ENCODE results near the gene COPB1. TPM values are rescaled to one million over a fixed set of nuclear protein-coding genes. Genes with fewer than 3 reads are reported as not detected.

COPB1 gene
- total RNA-seq, 1 experiment from 2014 or later, result 94.6 TPM

DNA sequence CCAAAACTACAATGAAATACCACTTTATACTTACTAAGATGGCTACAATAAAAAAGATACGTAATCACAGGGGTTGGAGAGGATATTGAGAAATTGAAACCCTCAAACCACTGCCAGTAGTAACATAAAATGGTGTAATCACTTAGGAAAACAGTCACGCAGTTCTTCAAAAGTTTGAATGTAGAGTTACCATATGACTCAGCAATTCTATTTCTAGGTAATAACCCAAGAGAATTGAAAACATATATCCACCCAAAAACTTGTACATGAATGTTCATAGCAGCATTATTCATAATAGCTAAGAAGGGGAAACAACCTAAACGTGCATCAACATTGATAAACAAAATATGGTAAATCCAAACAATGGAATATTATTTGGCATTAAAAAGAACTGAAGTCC, 45.0 kb upstream of the COPB1 start:
- no peak for TF ChIP-seq EZH2 (IDR thresholded peaks at IDR 0.05; ENCODE audit: borderline replicate concordance, low read depth, low read length, poor library complexity, severe bottlenecking)
- TF ChIP-seq, protein P1, sequence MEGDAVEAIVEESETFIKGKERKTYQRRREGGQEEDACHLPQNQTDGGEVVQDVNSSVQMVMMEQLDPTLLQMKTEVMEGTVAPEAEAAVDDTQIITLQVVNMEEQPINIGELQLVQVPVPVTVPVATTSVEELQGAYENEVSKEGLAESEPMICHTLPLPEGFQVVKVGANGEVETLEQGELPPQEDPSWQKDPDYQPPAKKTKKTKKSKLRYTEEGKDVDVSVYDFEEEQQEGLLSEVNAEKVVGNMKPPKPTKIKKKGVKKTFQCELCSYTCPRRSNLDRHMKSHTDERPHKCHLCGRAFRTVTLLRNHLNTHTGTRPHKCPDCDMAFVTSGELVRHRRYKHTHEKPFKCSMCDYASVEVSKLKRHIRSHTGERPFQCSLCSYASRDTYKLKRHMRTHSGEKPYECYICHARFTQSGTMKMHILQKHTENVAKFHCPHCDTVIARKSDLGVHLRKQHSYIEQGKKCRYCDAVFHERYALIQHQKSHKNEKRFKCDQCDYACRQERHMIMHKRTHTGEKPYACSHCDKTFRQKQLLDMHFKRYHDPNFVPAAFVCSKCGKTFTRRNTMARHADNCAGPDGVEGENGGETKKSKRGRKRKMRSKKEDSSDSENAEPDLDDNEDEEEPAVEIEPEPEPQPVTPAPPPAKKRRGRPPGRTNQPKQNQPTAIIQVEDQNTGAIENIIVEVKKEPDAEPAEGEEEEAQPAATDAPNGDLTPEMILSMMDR (conservative IDR thresholded peaks at IDR 0.05; ENCODE audit: low read depth, low read length), result no peak
- Histone ChIP-seq H3K9me3 (ENCODE audit: low read depth, low read length, poor library complexity, severe bottlenecking) (no peaks in the 10 kb centered on the region), H3K4me3 (ENCODE audit: low read depth, low read length, poor library complexity, severe bottlenecking) (no peak overlapping the region), H3K27me3 (replicated peaks; ENCODE audit: insufficient read depth, low read depth, low read length, poor library complexity) (no peaks in the 10 kb centered on the region), H3K4me1 (ENCODE audit: insufficient read depth, low read length, poor library complexity, severe bottlenecking) (no peaks in the 10 kb centered on the region), H3K36me3 (ENCODE audit: insufficient read depth, low read length, poor library complexity, severe bottlenecking) (no peaks in the 10 kb centered on the region), H3K27ac (ENCODE audit: low read depth, low read length, poor library complexity, severe bottlenecking) (no peak overlapping the region)
- intact Hi-C loops (cut with micrococcal nuclease; ENCODE audit: unreplicated experiment), result loop anchor here (10.0 kb wide), 1 partner anchor 220 kb away; no protein-coding TSS in a partner anchor
- BruUV-seq (replicated peaks), result no TSS peak
- CTCF ChIA-PET, result no interaction called here
- DNase-seq (ENCODE audit: low spot score), result no peak
- POLR2A ChIA-PET (ENCODE audit: low non-redundant PET), result no interaction called here

DNA sequence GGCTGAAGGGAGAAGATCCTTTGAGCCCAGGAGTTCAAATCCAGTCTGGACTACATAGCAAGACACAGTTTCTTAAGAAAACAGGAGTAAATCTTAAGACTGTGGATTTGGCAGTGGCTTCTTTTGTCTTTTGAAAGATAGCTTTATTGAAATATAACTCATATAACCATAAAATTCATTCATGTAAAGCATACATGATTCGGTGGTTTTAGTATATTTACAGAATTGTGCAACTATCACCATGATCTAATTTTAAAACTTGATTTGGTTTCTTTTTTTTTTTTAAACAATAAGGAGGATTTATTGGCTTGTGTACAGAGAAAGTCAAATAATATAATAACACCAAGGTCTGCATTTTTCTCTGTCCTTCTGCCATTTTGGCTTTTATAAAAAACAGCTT, 43.6 kb upstream of the COPB1 start:
- H3K27me3 ChIP-seq (replicated peaks; ENCODE audit: insufficient read depth, low read depth, low read length, poor library complexity), result no peaks in the 10 kb centered on the region
- no peak for DNase-seq (ENCODE audit: low spot score)
- ChIA-PET CTCF (no interaction called here), POLR2A (ENCODE audit: low non-redundant PET) (interaction anchor here (0.7 kb wide), 1 partner anchor 1551 kb away, joined by 3 read pairs; no protein-coding TSS in a partner anchor)
- no peak overlapping the region for H3K27ac ChIP-seq (ENCODE audit: low read depth, low read length, poor library complexity, severe bottlenecking)
- TF ChIP-seq EZH2 (IDR thresholded peaks at IDR 0.05; ENCODE audit: borderline replicate concordance, low read depth, low read length, poor library complexity, severe bottlenecking), result no peak
- TF ChIP-seq, protein P1 (conservative IDR thresholded peaks at IDR 0.05; ENCODE audit: low read depth, low read length), result no peak
- H3K9me3 ChIP-seq (ENCODE audit: low read depth, low read length, poor library complexity, severe bottlenecking), result no peaks in the 10 kb centered on the region
- H3K36me3 ChIP-seq (ENCODE audit: insufficient read depth, low read length, poor library complexity, severe bottlenecking), result no peaks in the 10 kb centered on the region
- no TSS peak for BruUV-seq (replicated peaks)
- H3K4me3 ChIP-seq (ENCODE audit: low read depth, low read length, poor library complexity, severe bottlenecking), result no peak overlapping the region
- H3K4me1 ChIP-seq (ENCODE audit: insufficient read depth, low read length, poor library complexity, severe bottlenecking), result no peaks in the 10 kb centered on the region
- intact Hi-C loops (cut with micrococcal nuclease; ENCODE audit: unreplicated experiment), result loop anchor here (10.0 kb wide), 1 partner anchor 222 kb away; no protein-coding TSS in a partner anchor

DNA sequence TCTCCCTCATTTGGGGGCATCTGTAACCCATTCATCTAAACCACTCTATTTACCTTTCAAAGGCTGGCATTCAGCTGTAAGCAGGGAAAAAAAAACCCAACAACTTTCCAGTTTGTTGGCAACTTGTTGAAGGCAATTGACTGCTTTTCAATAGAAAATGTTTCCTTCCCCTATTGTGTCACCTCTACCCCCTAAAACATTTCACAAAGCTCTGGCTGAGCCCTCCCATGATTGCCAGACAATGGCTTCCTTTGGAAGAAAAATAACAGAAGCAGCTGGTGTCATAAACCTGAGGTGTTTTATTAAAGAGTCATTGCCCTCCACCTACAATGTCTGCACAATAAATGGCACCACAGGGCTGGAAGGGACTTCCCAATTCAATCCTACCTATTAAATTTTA, 42.7 kb upstream of the COPB1 start:
- H3K9me3 ChIP-seq (ENCODE audit: low read depth, low read length, poor library complexity, severe bottlenecking), result no peaks in the 10 kb centered on the region
- no peaks in the 10 kb centered on the region for H3K27me3 ChIP-seq (replicated peaks; ENCODE audit: insufficient read depth, low read depth, low read length, poor library complexity)
- ChIA-PET CTCF (interaction anchor here (0.6 kb wide), 1 partner anchor 27 kb away, joined by 4 read pairs; no protein-coding TSS in a partner anchor), POLR2A (ENCODE audit: low non-redundant PET) (interaction anchor here (0.7 kb wide), 1 partner anchor 1552 kb away, joined by 3 read pairs; no protein-coding TSS in a partner anchor)
- no peaks in the 10 kb centered on the region for H3K4me1 ChIP-seq (ENCODE audit: insufficient read depth, low read length, poor library complexity, severe bottlenecking)
- H3K4me3 ChIP-seq (ENCODE audit: low read depth, low read length, poor library complexity, severe bottlenecking), result no peak overlapping the region
- BruUV-seq (replicated peaks), result no TSS peak
- TF ChIP-seq EZH2 (IDR thresholded peaks at IDR 0.05; ENCODE audit: borderline replicate concordance, low read depth, low read length, poor library complexity, severe bottlenecking), result no peak
- TF ChIP-seq, protein P1 (conservative IDR thresholded peaks at IDR 0.05; ENCODE audit: low read depth, low read length), result no peak
- DNase-seq (ENCODE audit: low spot score), result no peak
- no peak overlapping the region for H3K27ac ChIP-seq (ENCODE audit: low read depth, low read length, poor library complexity, severe bottlenecking)
- intact Hi-C loops (cut with micrococcal nuclease; ENCODE audit: unreplicated experiment), result loop anchor here (10.0 kb wide), 1 partner anchor 222 kb away; no protein-coding TSS in a partner anchor
- no peaks in the 10 kb centered on the region for H3K36me3 ChIP-seq (ENCODE audit: insufficient read depth, low read length, poor library complexity, severe bottlenecking)
